Measurements from ENCODE around the gene IAH1.
A peak's percentile ranks its signal among the peaks of the same experiment; 100 is the strongest.
"Not testable (repeated sequence)": the region's sequence is repeated elsewhere in the genome, so short reads cannot be mapped to it uniquely, and the experiment has no call there.

Gene IAH1

DNA sequence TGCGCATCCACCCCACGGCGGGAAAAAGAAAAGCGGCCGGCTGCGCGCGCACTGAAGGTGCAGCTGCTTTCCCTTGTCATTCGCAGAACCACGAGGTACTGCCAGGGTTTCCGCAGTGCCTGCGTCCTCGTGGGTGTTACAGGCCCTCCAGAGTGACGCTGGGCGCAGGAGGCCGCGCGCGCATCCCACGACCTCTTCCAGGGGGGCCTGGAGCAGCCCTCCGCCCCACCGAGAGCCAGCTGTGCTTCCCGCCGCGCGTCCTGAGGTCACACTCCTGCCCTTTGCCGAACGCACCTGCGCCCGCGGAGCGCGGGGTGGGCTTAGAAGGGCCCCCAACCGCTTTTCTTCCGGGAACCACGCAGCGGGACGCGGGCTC lies 378 bp upstream of the IAH1 start:
- DNase-seq: peak; percentile 56

DNA sequence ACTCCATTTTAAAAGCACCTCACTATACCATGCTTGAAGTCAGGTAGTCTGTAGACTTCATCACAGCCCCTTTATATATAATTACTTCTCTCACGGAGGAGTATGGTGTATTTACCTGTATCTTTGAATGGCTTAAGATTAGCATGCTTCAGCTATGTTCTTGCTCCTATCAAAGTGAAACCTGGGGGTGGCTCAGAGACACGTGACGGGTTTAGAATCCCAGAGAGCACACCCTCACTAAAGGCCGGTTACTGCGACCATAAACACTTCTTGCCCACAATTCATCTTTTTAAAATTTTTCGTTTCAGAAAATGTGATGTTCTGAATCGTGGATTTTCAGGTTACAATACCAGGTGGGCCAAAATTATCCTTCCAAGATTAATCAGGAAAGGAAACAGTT lies 3.6 kb downstream of the IAH1 start:
- DNase-seq: no peak

- no peak for DNase-seq
Observed at GRCh38 chr2:9478526-9478925, 4.2 kb downstream of the IAH1 start.

DNA sequence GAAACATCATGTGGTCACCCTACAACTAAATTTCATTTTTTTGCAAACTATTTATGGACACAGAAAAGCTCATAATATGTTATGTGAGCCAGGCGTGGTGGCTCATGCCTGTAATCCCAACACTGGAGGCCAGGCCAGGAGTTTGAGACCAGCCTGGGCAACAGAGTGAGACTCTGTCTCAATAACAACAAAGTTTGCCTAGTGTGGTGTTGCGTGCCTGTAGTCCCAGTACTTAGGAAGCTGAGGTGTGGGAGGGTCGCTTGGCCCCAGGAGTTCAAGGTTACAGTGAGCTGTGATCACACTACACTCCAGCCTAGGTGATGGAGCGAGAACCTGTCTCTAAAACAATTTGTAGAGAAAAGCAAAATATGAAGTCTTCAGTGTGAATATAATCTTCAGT lies 5.8 kb downstream of the IAH1 start:
- no peak for DNase-seq

- DNase-seq: no peak
Observed at GRCh38 chr2:9483107-9483506, 8.8 kb downstream of the IAH1 start.

- no peak for DNase-seq
Observed at GRCh38 chr2:9484533-9484932, 10.2 kb downstream of the IAH1 start.

DNA sequence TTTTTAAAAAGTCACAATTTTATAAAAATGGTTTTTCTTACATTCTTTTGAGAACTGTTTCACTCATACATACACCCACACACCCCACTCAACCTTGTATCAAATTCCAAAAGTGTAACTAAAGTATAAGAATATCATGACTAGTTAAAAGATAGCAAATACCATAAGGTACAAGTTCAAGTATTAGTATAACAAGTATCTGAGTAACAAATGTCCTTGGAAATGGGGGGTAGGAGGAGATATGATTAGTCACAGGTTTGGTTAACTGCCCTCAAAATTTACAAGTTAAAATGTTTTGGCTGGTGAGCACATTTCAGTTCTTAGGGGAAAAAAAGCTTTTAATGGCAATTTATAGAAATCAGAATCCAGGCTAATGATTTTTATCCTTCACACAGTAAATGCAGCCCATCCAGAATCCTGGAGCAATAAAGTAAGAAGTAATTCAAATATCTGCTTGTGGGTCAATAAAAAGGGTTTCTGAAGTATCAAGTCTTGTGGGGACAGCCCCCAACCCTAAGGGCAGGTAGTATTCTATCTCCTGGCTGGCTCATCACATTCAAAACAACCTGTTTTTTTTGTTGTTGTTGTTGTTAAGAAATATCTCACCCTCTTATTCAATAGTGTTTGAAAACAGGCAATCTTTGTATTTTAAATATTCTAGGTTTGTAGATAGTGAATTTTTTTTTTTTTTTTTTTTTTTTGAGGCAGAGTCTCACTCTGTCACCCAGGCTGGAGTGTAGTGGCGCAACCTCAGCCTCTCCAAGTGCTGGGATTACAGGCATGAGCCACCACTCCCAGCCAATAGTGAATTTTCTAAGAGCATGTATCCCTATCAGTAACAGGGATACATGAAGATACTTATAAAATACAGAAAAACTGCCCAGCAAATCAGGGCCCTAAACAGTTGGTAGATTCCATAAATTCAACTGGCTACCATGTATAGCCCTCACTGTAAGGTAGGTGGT lies 14.5 kb downstream of the IAH1 start:
- no peak for DNase-seq

DNA sequence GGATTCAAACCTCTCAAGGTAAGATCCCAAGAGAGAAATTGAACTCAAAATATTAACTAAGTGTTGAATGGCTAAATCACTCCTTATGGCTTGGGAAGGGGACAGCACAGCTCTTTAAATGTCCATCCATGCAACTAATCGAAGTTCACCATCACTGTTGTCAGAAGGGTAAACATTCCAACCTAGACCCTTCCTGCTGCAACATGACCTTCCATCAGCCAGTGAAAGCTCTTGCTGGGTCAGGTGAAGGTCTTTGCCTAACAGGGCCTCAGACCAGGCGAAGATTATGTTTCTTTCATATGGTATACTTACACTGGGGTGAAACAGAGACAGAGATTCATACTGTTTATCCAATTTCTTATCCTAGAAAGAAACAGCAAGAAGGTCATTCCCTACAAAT lies 16.4 kb downstream of the IAH1 start:
- no peak for DNase-seq

- no peak for DNase-seq
Observed at GRCh38 chr2:9492927-9493326, 18.6 kb downstream of the IAH1 start.

DNA sequence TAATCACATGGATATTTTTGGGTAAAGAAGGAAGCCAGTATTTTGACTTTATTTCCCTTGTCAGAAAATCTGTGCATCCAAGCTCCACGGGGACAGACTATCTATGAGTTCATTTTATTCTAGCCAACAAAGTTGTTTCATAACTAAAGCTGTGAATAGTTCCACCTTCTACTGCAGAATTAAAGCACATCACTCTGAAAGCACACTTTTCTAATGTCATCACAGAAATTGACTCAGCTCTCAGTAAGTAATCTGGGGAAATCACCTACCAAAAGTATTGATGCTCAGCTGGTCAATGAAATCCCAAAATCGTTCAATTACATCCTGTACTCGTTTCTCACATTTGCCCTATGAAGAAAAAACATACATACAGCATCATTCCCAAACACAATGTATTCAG lies 19.1 kb downstream of the IAH1 start:
- DNase-seq: no peak

GRCh38 chr2:9494081-9494480 lies 19.7 kb downstream of the IAH1 start:
- no peak for DNase-seq

DNA sequence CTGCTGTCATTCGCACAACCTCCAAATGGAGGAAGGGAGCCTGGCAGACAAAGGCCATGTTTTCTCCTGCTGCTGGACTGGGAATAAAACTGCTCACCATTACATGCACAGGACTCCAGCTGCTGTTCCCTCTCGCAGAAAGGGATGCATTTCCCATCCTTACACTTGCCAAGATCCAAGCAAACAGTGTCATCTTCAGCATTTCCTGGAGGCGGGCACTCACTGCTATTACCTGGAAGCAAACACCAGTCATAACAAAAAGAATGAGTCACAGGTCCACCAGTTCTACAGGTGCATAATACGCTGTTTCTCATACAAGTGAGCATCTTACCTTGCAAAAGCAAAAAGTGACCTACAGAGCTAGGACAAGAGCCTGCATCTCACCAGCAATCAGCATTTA lies 22.7 kb downstream of the IAH1 start:
- no peak for DNase-seq

DNA sequence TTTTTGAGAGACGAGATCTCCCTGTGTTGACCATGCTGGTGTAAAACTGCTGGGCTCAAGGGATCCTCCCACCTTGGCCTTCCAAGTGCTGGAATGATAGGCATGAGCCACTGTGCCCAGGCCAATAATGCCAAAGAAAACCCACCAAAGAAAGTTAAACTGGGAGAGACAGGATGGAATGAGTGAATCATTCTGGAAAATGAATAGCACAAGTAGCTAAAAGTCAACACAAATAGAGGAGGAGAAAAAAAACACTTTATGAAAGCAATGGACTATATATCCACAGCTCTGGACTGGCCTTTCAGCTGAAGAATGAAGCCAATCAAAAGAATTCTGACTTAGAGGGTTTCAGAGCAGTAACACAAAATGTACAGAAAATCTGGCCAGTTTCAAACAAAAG lies 23.9 kb downstream of the IAH1 start:
- DNase-seq: no peak

GRCh38 chr2:9508931-9509330 lies 34.6 kb downstream of the IAH1 start:
- no peak for DNase-seq

- not testable (repeated sequence) for DNase-seq
Observed at GRCh38 chr2:9513946-9514345, 39.6 kb downstream of the IAH1 start.

GRCh38 chr2:9517118-9517782 lies 42.9 kb downstream of the IAH1 start:
- peak; percentile 46 for DNase-seq

GRCh38 chr2:9518163-9518562 lies 43.8 kb downstream of the IAH1 start:
- DNase-seq: no peak

GRCh38 chr2:9518780-9519179 lies 44.4 kb downstream of the IAH1 start:
- DNase-seq: no peak

- DNase-seq: no peak
Observed at GRCh38 chr2:9519250-9519649, 44.9 kb downstream of the IAH1 start.

- no peak for DNase-seq
Observed at GRCh38 chr2:9524291-9524690, 49.9 kb downstream of the IAH1 start.

- DNase-seq: no peak
Observed at GRCh38 chr2:9525266-9525665, 50.9 kb downstream of the IAH1 start.

GRCh38 chr2:9527995-9528787 lies 53.8 kb downstream of the IAH1 start:
- no peak for DNase-seq

GRCh38 chr2:9532421-9532820 lies 58.1 kb downstream of the IAH1 start:
- no peak for DNase-seq

DNA sequence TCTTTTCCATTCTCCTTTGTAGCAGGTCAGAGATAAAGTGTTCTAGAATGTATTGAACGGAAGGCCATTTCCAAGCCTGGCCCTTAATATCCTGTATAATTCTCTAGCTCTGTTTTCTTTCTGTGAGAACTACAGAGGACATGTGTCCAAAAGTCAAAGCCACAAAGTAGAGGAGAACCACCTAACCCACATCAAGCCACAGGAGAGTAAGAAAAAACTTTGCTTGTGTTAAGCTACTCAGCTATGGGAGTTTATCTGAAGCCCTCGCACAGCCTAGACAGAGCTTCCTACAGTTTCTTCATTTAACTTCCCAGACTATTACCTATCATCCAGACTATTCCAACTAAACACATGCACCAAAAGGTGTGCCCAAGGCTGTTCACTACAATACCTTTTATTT lies 59.3 kb downstream of the IAH1 start:
- DNase-seq: no peak
